ENCODE measurements around the gene GLRX5.

- TF ChIP-seq EZH2 (IDR thresholded peaks at IDR 0.05) = no peak
- TF ChIP-seq CTCF (IDR thresholded peaks at IDR 0.05) = no peak
- TF ChIP-seq EZH2phosphoT487 (IDR thresholded peaks at IDR 0.05) = no peak
Observed at GRCh38 chr14:95549656-95550585, 15.1 kb downstream of the GLRX5 start.

Measured in neural progenitor cell (in vitro differentiated cells).